Skeletal muscle tissue (tissue), 4 donors: Measurements from ENCODE around the gene FCN1. TPM values are rescaled to one million over a fixed set of nuclear protein-coding genes. Genes with fewer than 3 reads are reported as not detected.

Experiments used
- H3K27ac ChIP-seq: one replicate; pipeline ENCODE4 v1.7.0; 2013; ENCODE audit warnings: mild to moderate bottlenecking, low read depth, low read length, inconsistent platforms
- H3K27me3 ChIP-seq, 3 donors: one replicate each; pipeline ENCODE4 v1.7.0; 2013; ENCODE audit warnings: low read length in 3 of 3; ENCODE audit not compliant: control insufficient read depth in 3 of 3, insufficient read depth in 3 of 3
- H3K36me3 ChIP-seq, 3 donors: one replicate each; pipeline ENCODE4 v1.7.0; 2013; ENCODE audit warnings: low read length in 3 of 3; ENCODE audit not compliant: control insufficient read depth in 3 of 3, insufficient read depth in 3 of 3
- H3K4me1 ChIP-seq, 3 donors: one replicate each; pipeline ENCODE4 v1.7.0; 2013; ENCODE audit warnings: low read length in 3 of 3, mild to moderate bottlenecking in 3 of 3; ENCODE audit not compliant: control insufficient read depth in 3 of 3, insufficient read depth in 3 of 3
- H3K4me3 ChIP-seq, 3 donors: one replicate each; pipeline ENCODE4 v1.7.0; 2013; ENCODE audit warnings: low read length in 3 of 3
- H3K9ac ChIP-seq, 3 donors: one replicate each; pipeline ENCODE4 v1.7.0; 2013; ENCODE audit warnings: low read length in 3 of 3, mild to moderate bottlenecking in 3 of 3, moderate library complexity in 2 of 3, low read depth in 1 of 3
- H3K9me3 ChIP-seq, 3 donors: one replicate each; pipeline ENCODE4 v1.7.0; 2013; ENCODE audit warnings: low read length in 3 of 3; ENCODE audit not compliant: control insufficient read depth in 3 of 3
- total RNA-seq: library from RNA; depleted of rRNA; stranded (reverse); fragments of >200 nt; gene quantifications from one replicate; pipeline ENCODE4 v1.2.3, GENCODE V29; 2014
- donor health status: Osteomylitis.

FCN1 gene
- total RNA-seq, 1 donor from 2014 or later = 5.2 TPM

GRCh38 chr9:134879664-134880483 lies 37.8 kb downstream of the FCN1 start:
- Histone ChIP-seq H3K27me3 (peaks cover 4 to 19% (median 5%) of the 10 kb centered on the region in 3 donors), H3K27ac (no peak overlapping the region), H3K36me3 (no peaks in the 10 kb centered on the region)

GRCh38 chr9:134877541-134877940 lies 40.2 kb downstream of the FCN1 start:
- no peaks in the 10 kb centered on the region for H3K4me1 ChIP-seq
- no peak overlapping the region for H3K9ac ChIP-seq
- no peak overlapping the region for H3K27ac ChIP-seq
- H3K4me3 ChIP-seq = no peak overlapping the region
- no peaks in the 10 kb centered on the region for H3K9me3 ChIP-seq
- no peaks in the 10 kb centered on the region for H3K36me3 ChIP-seq
- peaks cover 4 to 14% (median 5%) of the 10 kb centered on the region in 3 donors for H3K27me3 ChIP-seq

More at GRCh38 chr9:134879664-134880483, 37.8 kb downstream of the FCN1 start:
- Histone ChIP-seq H3K4me3 (no peak overlapping the region), H3K9me3 (no peaks in the 10 kb centered on the region), H3K4me1 (no peaks in the 10 kb centered on the region), H3K9ac (no peak overlapping the region)

- H3K27me3 ChIP-seq = peaks cover 2 to 20% (median 2%) of the 10 kb centered on the region in 3 donors
- no peak overlapping the region for H3K9ac ChIP-seq
- no peaks in the 10 kb centered on the region for H3K36me3 ChIP-seq
- peaks cover 0 to 3% (median 0%) of the 10 kb centered on the region in 3 donors for H3K4me1 ChIP-seq
- H3K9me3 ChIP-seq = no peaks in the 10 kb centered on the region
- no peak overlapping the region for H3K27ac ChIP-seq
- H3K4me3 ChIP-seq = no peak overlapping the region
Measured at GRCh38 chr9:134875371-134875770, 42.3 kb downstream of the FCN1 start.

GRCh38 chr9:134872482-134873231 lies 45.1 kb downstream of the FCN1 start:
- no peak overlapping the region for H3K4me3 ChIP-seq
- H3K27ac ChIP-seq = no peak overlapping the region
- no peaks in the 10 kb centered on the region for H3K36me3 ChIP-seq
- H3K4me1 ChIP-seq = peaks cover 0 to 3% (median 0%) of the 10 kb centered on the region in 3 donors
- H3K9me3 ChIP-seq = peaks cover 0 to 4% (median 0%) of the 10 kb centered on the region in 3 donors
- H3K27me3 ChIP-seq = peaks cover 8 to 42% (median 10%) of the 10 kb centered on the region in 3 donors
- no peak overlapping the region for H3K9ac ChIP-seq

- Histone ChIP-seq H3K36me3 (no peaks in the 10 kb centered on the region), H3K4me1 (peaks cover 0 to 3% (median 0%) of the 10 kb centered on the region in 3 donors), H3K27ac (no peak overlapping the region), H3K4me3 (no peak overlapping the region), H3K27me3 (peaks cover 8 to 40% (median 10%) of the 10 kb centered on the region in 3 donors), H3K9me3 (peaks cover 0 to 4% (median 0%) of the 10 kb centered on the region in 3 donors), H3K9ac (no peak overlapping the region)
Measured at GRCh38 chr9:134871697-134872340, 45.9 kb downstream of the FCN1 start.

- no peak overlapping the region for H3K4me3 ChIP-seq
- H3K4me1 ChIP-seq = peaks cover 0 to 3% (median 0%) of the 10 kb centered on the region in 3 donors
- peaks cover 0 to 4% (median 0%) of the 10 kb centered on the region in 3 donors for H3K9me3 ChIP-seq
- H3K9ac ChIP-seq = no peak overlapping the region
- peaks cover 8 to 40% (median 10%) of the 10 kb centered on the region in 3 donors for H3K27me3 ChIP-seq
- H3K27ac ChIP-seq = no peak overlapping the region
- H3K36me3 ChIP-seq = no peaks in the 10 kb centered on the region
Measured at GRCh38 chr9:134870746-134871662, 46.7 kb downstream of the FCN1 start.

- H3K4me1 ChIP-seq = peaks cover 0 to 3% (median 0%) of the 10 kb centered on the region in 3 donors
- H3K27ac ChIP-seq = no peak overlapping the region
- H3K36me3 ChIP-seq = no peaks in the 10 kb centered on the region
- H3K9me3 ChIP-seq = peaks cover 0 to 4% (median 0%) of the 10 kb centered on the region in 3 donors
- no peak overlapping the region for H3K4me3 ChIP-seq
- H3K9ac ChIP-seq = no peak overlapping the region
- peaks cover 8 to 38% (median 10%) of the 10 kb centered on the region in 3 donors for H3K27me3 ChIP-seq
Measured at GRCh38 chr9:134870301-134870694, 47.4 kb downstream of the FCN1 start.

- Histone ChIP-seq H3K27me3 (peaks cover 8 to 39% (median 15%) of the 10 kb centered on the region in 3 donors), H3K9me3 (peaks cover 0 to 4% (median 0%) of the 10 kb centered on the region in 3 donors), H3K36me3 (no peaks in the 10 kb centered on the region), H3K4me3 (no peak overlapping the region), H3K9ac (no peak overlapping the region), H3K4me1 (peaks cover 0 to 3% (median 0%) of the 10 kb centered on the region in 3 donors), H3K27ac (no peak overlapping the region)
Measured at GRCh38 chr9:134869554-134870300, 48.0 kb downstream of the FCN1 start.
